Measurements from ENCODE around the gene RALB.

RALB gene

DNA sequence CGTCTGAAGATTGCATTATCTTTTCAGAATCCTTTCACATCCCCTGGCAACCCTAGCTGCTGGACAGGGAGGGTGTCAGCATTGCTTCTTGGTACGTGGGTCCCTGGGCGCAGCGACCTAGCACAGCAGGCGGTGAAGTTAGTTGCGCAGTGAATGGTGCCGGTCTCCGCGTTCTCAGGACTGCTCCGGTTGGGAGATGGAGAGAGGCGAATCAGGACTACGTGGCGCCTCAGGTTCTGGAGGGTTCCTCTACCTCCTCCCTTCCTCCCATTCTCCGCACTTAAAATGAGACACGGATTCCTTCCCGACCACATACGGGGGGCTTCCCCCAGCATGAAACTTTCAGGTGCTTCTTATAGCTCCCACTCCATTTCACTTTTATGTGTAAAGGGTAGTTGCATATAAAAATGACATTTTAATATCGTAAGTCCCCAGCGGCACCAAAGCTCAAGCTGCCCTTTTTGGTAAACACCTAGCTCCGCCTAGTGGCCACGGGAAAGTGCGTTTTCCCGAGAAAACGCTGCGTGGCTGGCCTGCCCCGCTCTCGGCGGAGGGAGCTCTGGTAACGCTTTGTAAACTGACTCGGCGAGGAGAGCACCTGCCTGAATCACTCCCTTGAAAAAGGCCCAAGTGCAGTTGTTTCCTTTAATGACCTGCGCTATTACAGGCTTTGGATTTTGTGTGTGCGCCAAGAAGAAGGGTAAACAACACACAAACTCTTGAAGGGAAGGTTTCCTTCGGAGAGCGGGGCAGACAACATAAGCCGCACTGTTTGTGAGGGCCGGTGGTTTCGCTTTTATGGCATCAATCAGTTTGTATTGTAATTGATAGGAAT is 60.4 kb downstream of the RALB start:
- ATAC-seq (ENCODE audit: insufficient read depth, low read depth) (peak; percentile 84), DNase-seq (peak; percentile 75)
- Histone ChIP-seq H3K27ac (ENCODE audit: low read length) (no peak overlapping the region), H3K9ac (ENCODE audit: low read depth, low read length) (no peak overlapping the region), H4K20me1 (ENCODE audit: insufficient read depth, low read length) (no peaks in the 10 kb centered on the region), H3K9me3 (ENCODE audit: insufficient read depth, low read length, severe bottlenecking) (no peaks in the 10 kb centered on the region), H3K79me2 (ENCODE audit: insufficient read depth, low read length) (no peaks in the 10 kb centered on the region), H3K4me2 (ENCODE audit: insufficient read depth, low read length) (peak overlapping the region; percentile 56), H3K36me3 (ENCODE audit: insufficient read depth, low read length) (no peaks in the 10 kb centered on the region), H3K4me1 (ENCODE audit: insufficient read depth, low read length) (peaks cover 10% of the 10 kb centered on the region), H3K4me3 (ENCODE audit: low read depth in 1 of 2, low read length in 2 of 2) (peak overlapping the region in 1 of 2 experiments; percentile 27; a peak in 2 of 4 replicates), H2AFZ (ENCODE audit: low read depth, low read length) (peak overlapping the region; percentile 48), H3K27me3 (ENCODE audit: insufficient read depth, low read length, poor library complexity) (no peaks in the 10 kb centered on the region)
- TF ChIP-seq EZH2 (IDR thresholded peaks at IDR 0.05; ENCODE audit: borderline replicate concordance, low read depth, low read length, severe bottlenecking) = no peak
- peak; percentile 91 for TF ChIP-seq CTCF (IDR thresholded peaks at IDR 0.05; ENCODE audit: borderline replicate concordance, extremely low read depth, low read length, poor library complexity, severe bottlenecking)

GRCh38 chr2:120313695-120314615 is 61.3 kb downstream of the RALB start:
- no peak overlapping the region for H3K27ac ChIP-seq (ENCODE audit: low read length)
- peaks cover 10% of the 10 kb centered on the region for H3K4me1 ChIP-seq (ENCODE audit: insufficient read depth, low read length)
- H2AFZ ChIP-seq (ENCODE audit: low read depth, low read length) = peak overlapping the region; percentile 48
- H3K9ac ChIP-seq (ENCODE audit: low read depth, low read length) = no peak overlapping the region
- no peak overlapping the region for H3K4me3 ChIP-seq (ENCODE audit: low read depth in 1 of 2, low read length in 2 of 2)
- no peaks in the 10 kb centered on the region; the same call in 1 of the 2 replicates for H4K20me1 ChIP-seq (ENCODE audit: insufficient read depth, low read length)
- no peaks in the 10 kb centered on the region for H3K36me3 ChIP-seq (ENCODE audit: insufficient read depth, low read length)
- H3K79me2 ChIP-seq (ENCODE audit: insufficient read depth, low read length) = no peaks in the 10 kb centered on the region
- H3K4me2 ChIP-seq (ENCODE audit: insufficient read depth, low read length) = peak overlapping the region; percentile 56
- 0 out of 3 replicates have a peak, but pooled peaks have one; percentile 2 for ATAC-seq (ENCODE audit: insufficient read depth, low read depth)
- TF ChIP-seq EZH2 (IDR thresholded peaks at IDR 0.05; ENCODE audit: borderline replicate concordance, low read depth, low read length, severe bottlenecking) = no peak
- no peak for TF ChIP-seq CTCF (IDR thresholded peaks at IDR 0.05; ENCODE audit: borderline replicate concordance, extremely low read depth, low read length, poor library complexity, severe bottlenecking)
- H3K9me3 ChIP-seq (ENCODE audit: insufficient read depth, low read length, severe bottlenecking) = no peaks in the 10 kb centered on the region
- H3K27me3 ChIP-seq (ENCODE audit: insufficient read depth, low read length, poor library complexity) = no peaks in the 10 kb centered on the region
- no peak for DNase-seq

- TF ChIP-seq EZH2 (IDR thresholded peaks at IDR 0.05; ENCODE audit: borderline replicate concordance, low read depth, low read length, severe bottlenecking) = no peak
- TF ChIP-seq CTCF (IDR thresholded peaks at IDR 0.05; ENCODE audit: borderline replicate concordance, extremely low read depth, low read length, poor library complexity, severe bottlenecking) = no peak
These were observed 62.2 kb downstream of the RALB start for GRCh38 chr2:120314690-120315366.

More at GRCh38 chr2:120314690-120315366, 62.2 kb downstream of the RALB start:
- DNase-seq (peak; percentile 13), ATAC-seq (ENCODE audit: insufficient read depth, low read depth) (0 out of 3 replicates have a peak, but pooled peaks have one; percentile 38)
- no peaks in the 10 kb centered on the region for H3K27me3 ChIP-seq (ENCODE audit: insufficient read depth, low read length, poor library complexity)
- no peaks in the 10 kb centered on the region for H3K79me2 ChIP-seq (ENCODE audit: insufficient read depth, low read length)
- H3K4me2 ChIP-seq (ENCODE audit: insufficient read depth, low read length) = no peak overlapping the region
- peaks cover 10% of the 10 kb centered on the region for H3K4me1 ChIP-seq (ENCODE audit: insufficient read depth, low read length)
- H2AFZ ChIP-seq (ENCODE audit: low read depth, low read length) = no peak overlapping the region
- no peak overlapping the region for H3K9ac ChIP-seq (ENCODE audit: low read depth, low read length)
- no peak overlapping the region for H3K4me3 ChIP-seq (ENCODE audit: low read depth in 1 of 2, low read length in 2 of 2)
- H3K36me3 ChIP-seq (ENCODE audit: insufficient read depth, low read length) = no peaks in the 10 kb centered on the region
- H3K27ac ChIP-seq (ENCODE audit: low read length) = no peak overlapping the region
- H3K9me3 ChIP-seq (ENCODE audit: insufficient read depth, low read length, severe bottlenecking) = no peaks in the 10 kb centered on the region
- no peaks in the 10 kb centered on the region; the same call in 1 of the 2 replicates for H4K20me1 ChIP-seq (ENCODE audit: insufficient read depth, low read length)
